Midbrain (tissue), 1 donor: ENCODE data around the gene GCM1.

Source experiments
- DNase-seq: peaks from one replicate; lab custom pipeline; 2025; lab: John Stamatoyannopoulos, UW

Gene GCM1

GRCh38 chr6:53104916-53105315 lies 43.7 kb downstream of the GCM1 start:
- no peak for DNase-seq

- DNase-seq, result peak; percentile 34
These were observed 44.5 kb downstream of the GCM1 start for GRCh38 chr6:53103993-53104675.

GRCh38 chr6:53101006-53101405 lies 47.6 kb downstream of the GCM1 start:
- DNase-seq, result no peak

DNA sequence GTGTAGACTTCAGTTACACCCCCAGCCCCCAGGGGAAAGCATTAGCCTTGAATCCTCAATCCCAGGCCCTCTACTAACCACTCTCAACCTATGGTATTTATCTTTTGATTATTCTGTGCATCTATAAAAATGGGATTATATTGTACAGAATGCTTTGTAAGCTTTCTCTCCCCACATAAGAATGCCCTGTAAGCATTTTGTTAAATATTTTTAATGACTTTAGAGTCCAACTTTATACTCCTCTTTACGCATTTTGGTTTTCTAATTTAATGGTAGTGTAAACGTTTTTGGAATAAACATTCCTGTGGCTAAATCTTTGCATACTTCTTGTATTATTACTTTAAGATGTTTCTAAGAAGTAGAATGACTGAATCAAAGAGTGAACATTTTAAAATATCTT lies 48.1 kb downstream of the GCM1 start:
- DNase-seq, result no peak

GRCh38 chr6:53095716-53096115 lies 52.9 kb downstream of the GCM1 start:
- DNase-seq, result no peak

DNA sequence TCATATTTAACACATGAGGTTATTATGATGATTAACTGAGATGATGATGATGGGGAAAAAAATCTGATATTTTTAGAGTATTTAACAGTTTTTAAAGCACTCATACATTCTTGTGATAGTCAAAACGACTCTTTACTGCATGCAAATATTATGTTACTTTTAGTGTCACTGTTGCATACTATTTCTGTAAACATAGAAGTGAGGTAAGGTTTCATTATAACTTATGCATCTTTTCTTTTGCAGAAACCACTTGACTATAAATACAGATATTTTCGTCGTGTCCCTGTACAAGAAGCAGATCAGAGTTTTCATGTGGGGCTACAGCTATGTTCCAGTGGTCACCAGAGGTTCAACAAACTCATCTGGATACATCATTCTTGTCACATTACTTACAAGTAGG lies 53.4 kb downstream of the GCM1 start:
- no peak for DNase-seq

- DNase-seq, result no peak
These were observed 58.1 kb downstream of the GCM1 start for GRCh38 chr6:53090576-53090975.

DNA sequence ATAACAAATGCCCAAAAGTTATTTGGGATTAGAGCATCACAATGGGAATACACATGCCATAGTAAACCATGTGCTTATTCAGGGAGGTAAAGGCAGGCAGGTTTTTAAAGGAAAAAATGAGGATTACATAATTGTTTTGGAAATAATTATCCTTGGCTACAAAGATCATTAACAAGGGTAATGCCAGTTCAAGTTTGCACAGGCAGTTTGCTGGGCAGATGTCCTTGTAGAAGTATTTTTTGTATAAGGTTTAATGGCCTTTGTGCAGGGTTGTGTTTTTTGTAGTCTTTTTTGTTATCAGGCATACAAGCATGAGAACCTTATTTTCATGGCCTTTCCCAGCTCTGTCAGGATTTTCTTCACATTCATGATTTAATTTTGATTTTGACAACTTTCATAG lies 58.7 kb downstream of the GCM1 start:
- DNase-seq, result no peak

- DNase-seq, result no peak
These were observed 62.3 kb downstream of the GCM1 start for GRCh38 chr6:53086302-53086701.

DNA sequence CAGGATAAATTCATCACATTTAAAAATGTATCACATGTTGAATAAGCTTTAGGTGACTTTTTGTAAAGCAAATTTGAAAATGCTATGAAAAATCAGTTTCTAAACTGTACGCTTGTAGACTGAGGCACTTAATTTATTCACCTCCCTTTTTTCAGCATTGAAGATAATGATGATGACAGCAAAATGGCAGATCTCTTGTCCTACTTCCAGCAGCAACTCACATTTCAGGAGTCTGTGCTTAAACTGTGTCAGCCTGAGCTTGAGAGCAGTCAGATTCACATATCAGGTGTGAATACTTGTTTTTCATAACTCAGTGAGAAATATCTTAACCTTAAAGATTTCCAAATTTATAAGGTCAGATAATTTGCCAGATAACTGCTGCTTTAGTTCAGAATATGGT lies 67.8 kb downstream of the GCM1 start:
- no peak for DNase-seq
